ENCODE data around the gene RASGRP4. TPM values are rescaled to one million over a fixed set of nuclear protein-coding genes. Genes with fewer than 3 reads are reported as not detected.

Gene RASGRP4
- total RNA-seq, 4 donors from 2014 or later, result 3.1 to 11.7 (median 5.3) TPM

DNA sequence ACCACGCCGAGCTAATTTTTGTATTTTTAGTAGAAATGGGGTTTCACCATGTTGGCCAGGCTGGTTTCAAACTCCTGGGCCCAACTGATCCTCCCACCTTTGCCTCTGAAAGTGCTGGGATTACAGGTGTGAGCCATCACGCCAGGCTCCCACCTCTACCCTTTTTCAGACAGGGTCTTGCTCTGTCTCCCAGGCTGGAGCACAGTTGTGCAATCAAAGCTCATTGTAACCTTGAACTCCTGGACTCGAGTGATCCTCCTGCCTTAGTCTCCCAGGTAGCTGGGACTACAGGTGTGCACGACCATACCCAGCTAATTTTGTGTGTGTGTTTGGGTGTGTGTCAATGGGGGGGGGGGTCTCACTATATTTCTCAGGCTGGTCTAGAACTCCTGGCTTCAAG lies 1.7 kb downstream of the RASGRP4 start:
- H3K27me3 ChIP-seq, result peaks cover 0 to 75% of the 10 kb centered on the region in 2 donors
- H3K4me1 ChIP-seq, result no peaks in the 10 kb centered on the region
- no peak for DNase-seq (ENCODE audit: low spot score in 2 of 2)
- 78 to 82% methylated on average over 4 to 5 of the region's 5 CpGs for WGBS, 2 donors
- no peaks in the 10 kb centered on the region for H3K9me3 ChIP-seq
- no peak overlapping the region for H3K4me3 ChIP-seq
- no peak for TF ChIP-seq EP300 (IDR thresholded peaks at IDR 0.05)
- TF ChIP-seq POLR2A (IDR thresholded peaks at IDR 0.05), result no peak
- no peak for TF ChIP-seq CTCF (IDR thresholded peaks at IDR 0.05)
- H3K27ac ChIP-seq, result no peak overlapping the region
- no peaks in the 10 kb centered on the region for H3K36me3 ChIP-seq

DNA sequence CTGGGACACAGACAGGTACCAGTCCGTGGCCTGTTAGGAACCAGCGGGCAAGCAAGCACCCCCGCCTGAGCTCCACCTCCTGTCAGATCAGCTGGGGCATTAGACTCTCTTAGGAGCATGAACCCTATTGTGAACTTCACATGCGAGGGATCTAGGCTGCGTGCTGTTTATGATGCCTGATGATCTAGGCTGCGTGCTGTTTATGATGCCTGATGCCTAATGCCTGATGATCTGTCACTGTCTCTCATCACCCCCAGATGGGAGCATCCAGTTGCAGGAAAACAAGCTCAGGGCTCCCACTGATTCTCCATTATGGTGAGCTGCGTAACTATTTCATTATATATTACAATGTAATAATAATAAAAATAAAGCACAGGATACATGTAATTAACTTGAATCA lies 3.6 kb downstream of the RASGRP4 start:
- Histone ChIP-seq H3K36me3 (no peaks in the 10 kb centered on the region), H3K27ac (no peak overlapping the region), H3K4me1 (peaks cover 0 to 10% (median 1%) of the 10 kb centered on the region in 4 donors), H3K4me3 (no peak overlapping the region), H3K9me3 (no peaks in the 10 kb centered on the region), H3K27me3 (peaks cover 0 to 83% of the 10 kb centered on the region in 2 donors)
- TF ChIP-seq EP300 (IDR thresholded peaks at IDR 0.05), result no peak
- DNase-seq (ENCODE audit: low spot score in 2 of 2), result no peak
- WGBS, 2 donors, result 57% methylated on average over 5 to 7 of the region's 7 CpGs

DNA sequence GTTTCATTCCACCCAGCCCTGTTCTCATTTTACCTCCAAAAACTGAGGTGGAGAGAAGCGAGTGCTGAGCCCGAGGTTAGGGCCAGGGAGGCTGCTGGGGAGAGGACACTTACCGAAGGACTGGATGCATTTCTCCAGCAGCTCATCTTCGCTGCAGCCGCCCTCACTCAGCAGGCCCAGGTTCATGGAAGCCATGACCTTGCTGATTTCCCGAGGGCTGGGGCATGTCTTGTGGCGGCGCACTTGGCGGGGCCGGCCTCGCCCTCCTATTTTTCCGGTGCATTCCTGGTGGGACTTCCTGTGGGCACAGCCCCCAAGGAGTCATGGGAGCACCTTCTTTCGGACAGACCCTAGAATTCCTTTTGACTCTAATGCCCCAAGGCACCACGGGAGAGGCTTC lies 4.2 kb downstream of the RASGRP4 start:
- no peak overlapping the region for H3K27ac ChIP-seq
- H3K36me3 ChIP-seq, result no peaks in the 10 kb centered on the region
- no peak overlapping the region for H3K4me3 ChIP-seq
- 69 to 76% methylated on average over 14 of the region's 14 CpGs for WGBS, 2 donors
- peaks cover 0 to 12% (median 1%) of the 10 kb centered on the region in 4 donors for H3K4me1 ChIP-seq
- no peak for DNase-seq (ENCODE audit: low spot score in 2 of 2)
- H3K27me3 ChIP-seq, result peaks cover 0 to 78% of the 10 kb centered on the region in 2 donors
- no peaks in the 10 kb centered on the region for H3K9me3 ChIP-seq
- TF ChIP-seq POLR2A (IDR thresholded peaks at IDR 0.05) (no peak), EP300 (IDR thresholded peaks at IDR 0.05) (no peak), CTCF (IDR thresholded peaks at IDR 0.05) (no peak)

GRCh38 chr19:38420935-38421334 lies 5.1 kb downstream of the RASGRP4 start:
- 82% methylated on average over 5 to 7 of the region's 9 CpGs for WGBS, 2 donors
- no peak overlapping the region for H3K27ac ChIP-seq
- no peak for TF ChIP-seq POLR2A (IDR thresholded peaks at IDR 0.05)
- no peak for TF ChIP-seq EP300 (IDR thresholded peaks at IDR 0.05)
- no peak for TF ChIP-seq CTCF (IDR thresholded peaks at IDR 0.05)

DNA sequence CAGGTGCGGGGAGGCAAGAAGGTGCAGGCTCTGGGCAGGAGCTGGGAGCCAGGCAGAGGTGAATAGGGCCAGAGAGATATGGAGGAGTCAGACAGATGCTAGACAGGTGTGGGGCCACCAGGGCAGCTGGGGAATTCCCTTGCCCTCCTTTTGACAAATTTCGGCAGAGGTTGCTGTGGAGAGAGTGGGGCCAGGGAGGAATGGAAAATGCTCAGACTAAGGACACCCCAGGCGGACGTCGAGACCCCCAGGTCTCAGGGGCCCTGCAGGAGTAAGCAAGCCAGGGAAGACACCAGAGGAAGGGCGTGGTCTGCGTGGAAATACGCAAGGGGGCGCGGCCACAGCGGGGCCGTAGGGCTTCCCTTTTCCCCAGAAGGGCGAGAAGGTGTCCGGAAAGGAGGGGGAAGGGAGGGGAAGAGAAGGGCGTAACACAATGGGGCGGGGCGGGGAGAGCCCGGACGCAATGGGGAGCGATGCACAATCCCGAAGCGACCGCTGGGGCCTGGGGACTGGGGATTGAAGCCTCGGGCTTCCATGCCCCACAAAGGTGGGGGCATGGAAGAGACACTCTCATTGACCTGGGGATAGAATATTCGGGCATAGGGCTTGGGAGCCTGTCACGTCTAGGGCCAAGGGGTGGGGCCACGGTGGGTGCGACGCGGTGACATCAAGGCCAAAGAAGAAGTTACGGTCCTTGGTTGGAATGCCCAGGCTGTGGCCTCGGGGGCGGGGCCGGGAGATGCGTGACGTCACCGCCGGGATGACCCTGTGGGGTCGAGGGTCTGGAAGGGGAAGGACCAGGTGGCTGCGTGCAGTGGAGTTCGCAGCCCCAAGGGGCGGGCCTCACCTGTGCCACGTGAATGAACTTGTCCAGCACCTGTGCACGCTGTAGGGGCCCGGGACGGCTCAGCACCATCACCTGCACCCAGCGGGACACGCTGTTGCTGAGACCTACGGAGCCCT lies 8.2 kb downstream of the RASGRP4 start:
- TF ChIP-seq CTCF (IDR thresholded peaks at IDR 0.05) (no peak), EP300 (IDR thresholded peaks at IDR 0.05) (no peak), POLR2A (IDR thresholded peaks at IDR 0.05) (no peak)
- Histone ChIP-seq H3K36me3 (peaks cover 0 to 1% (median 0%) of the 10 kb centered on the region in 3 donors), H3K27ac (no peak overlapping the region), H3K4me3 (peak overlapping the region in 2 of 4 donors; percentile 33 to 35), H3K4me1 (peaks cover 0 to 12% (median 1%) of the 10 kb centered on the region in 4 donors), H3K27me3 (peaks cover 0 to 43% of the 10 kb centered on the region in 2 donors), H3K9me3 (no peaks in the 10 kb centered on the region)
- peak in 1 of 2 donors; percentile 11 for DNase-seq (ENCODE audit: low spot score in 2 of 2)
- WGBS, 2 donors, result 4 to 8% methylated on average over 45 to 46 of the region's 49 CpGs

More at GRCh38 chr19:38420935-38421334, 5.1 kb downstream of the RASGRP4 start:
- DNase-seq (ENCODE audit: low spot score in 2 of 2), result no peak
- Histone ChIP-seq H3K9me3 (no peaks in the 10 kb centered on the region), H3K4me1 (peaks cover 0 to 12% (median 1%) of the 10 kb centered on the region in 4 donors), H3K4me3 (no peak overlapping the region), H3K36me3 (no peaks in the 10 kb centered on the region), H3K27me3 (peaks cover 0 to 71% of the 10 kb centered on the region in 2 donors)

Data from tibial nerve (tissue), 4 donors.